Neural progenitor cell (in vitro differentiated cells): Measurements from ENCODE around the gene NPPC.

Experiments
- EZH2 ChIP-seq: fragments of 200-600 bp; sonication (generic); IDR thresholded peaks from 2 replicates; pipeline ENCODE4 v1.6.1; 2017; ENCODE audit warnings: antibody characterized with exemption, mild to moderate bottlenecking, moderate library complexity
- EZH2phosphoT487 ChIP-seq: fragments of 200-600 bp; sonication (generic); IDR thresholded peaks from 2 replicates; pipeline ENCODE4 v1.6.1; 2017; ENCODE audit warnings: antibody characterized with exemption
- TF ChIP-seq, protein P1 (sequence below): fragments of 200-600 bp; sonication (generic); IDR thresholded peaks from 2 replicates; pipeline ENCODE4 v1.5.1; 2017; ENCODE audit warnings: antibody characterized with exemption, mild to moderate bottlenecking

DNA sequence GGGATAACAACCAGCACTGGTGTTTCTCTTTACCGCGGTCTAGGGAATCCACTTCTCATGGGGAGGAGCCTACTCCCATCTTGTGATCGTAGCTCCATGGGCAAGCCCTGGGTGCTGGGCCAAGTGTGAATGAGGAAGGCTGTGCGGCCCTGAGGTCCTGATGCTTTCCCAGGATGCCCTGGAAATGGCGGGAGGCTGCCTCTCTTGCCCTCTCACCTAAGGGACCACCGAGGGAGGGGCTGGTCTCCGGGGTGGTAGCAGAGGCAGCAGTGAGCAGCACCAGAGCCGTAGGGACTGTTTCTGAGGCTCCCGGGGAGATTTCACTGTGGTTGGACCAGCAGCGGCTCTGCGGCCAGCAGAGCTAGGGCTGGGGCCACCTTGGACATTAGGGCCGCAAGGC lies 15.5 kb upstream of the NPPC start:
- TF ChIP-seq, protein P1, sequence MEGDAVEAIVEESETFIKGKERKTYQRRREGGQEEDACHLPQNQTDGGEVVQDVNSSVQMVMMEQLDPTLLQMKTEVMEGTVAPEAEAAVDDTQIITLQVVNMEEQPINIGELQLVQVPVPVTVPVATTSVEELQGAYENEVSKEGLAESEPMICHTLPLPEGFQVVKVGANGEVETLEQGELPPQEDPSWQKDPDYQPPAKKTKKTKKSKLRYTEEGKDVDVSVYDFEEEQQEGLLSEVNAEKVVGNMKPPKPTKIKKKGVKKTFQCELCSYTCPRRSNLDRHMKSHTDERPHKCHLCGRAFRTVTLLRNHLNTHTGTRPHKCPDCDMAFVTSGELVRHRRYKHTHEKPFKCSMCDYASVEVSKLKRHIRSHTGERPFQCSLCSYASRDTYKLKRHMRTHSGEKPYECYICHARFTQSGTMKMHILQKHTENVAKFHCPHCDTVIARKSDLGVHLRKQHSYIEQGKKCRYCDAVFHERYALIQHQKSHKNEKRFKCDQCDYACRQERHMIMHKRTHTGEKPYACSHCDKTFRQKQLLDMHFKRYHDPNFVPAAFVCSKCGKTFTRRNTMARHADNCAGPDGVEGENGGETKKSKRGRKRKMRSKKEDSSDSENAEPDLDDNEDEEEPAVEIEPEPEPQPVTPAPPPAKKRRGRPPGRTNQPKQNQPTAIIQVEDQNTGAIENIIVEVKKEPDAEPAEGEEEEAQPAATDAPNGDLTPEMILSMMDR: no peak
- TF ChIP-seq EZH2 (no peak), EZH2phosphoT487 (no peak)
